ENCODE data around the gene BRCA2. TPM values are rescaled to one million over a fixed set of nuclear protein-coding genes. Genes with fewer than 3 reads are reported as not detected.

Gene BRCA2
- total and polyA plus RNA-seq, 9 of the 15 experiments (the other 6 are each of a cell fraction or from before 2014, with no cell fraction given) = 4.1 to 17.3 (median 5.8) TPM

DNA sequence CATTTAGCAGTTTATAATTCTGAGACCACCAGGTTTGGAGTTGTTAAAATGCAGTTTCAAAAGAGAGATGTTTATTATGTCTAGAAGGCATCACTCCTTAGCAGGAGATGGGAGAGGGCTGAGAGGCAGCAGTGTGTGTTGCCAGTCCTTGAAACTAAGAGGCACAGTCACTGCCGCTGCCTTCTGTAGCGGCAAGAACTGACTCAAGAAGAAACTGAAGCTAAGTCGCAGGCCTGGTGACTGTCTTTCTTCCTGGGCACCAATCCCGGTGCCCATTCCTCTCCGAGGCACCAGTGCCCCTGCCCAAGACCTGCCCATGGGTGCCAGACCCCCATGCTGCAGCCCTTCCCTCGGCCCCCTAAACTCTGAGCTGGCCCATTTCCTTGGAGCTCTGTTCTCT is 92.5 kb downstream of the BRCA2 start (continued):
- TF ChIP-seq, protein P1, sequence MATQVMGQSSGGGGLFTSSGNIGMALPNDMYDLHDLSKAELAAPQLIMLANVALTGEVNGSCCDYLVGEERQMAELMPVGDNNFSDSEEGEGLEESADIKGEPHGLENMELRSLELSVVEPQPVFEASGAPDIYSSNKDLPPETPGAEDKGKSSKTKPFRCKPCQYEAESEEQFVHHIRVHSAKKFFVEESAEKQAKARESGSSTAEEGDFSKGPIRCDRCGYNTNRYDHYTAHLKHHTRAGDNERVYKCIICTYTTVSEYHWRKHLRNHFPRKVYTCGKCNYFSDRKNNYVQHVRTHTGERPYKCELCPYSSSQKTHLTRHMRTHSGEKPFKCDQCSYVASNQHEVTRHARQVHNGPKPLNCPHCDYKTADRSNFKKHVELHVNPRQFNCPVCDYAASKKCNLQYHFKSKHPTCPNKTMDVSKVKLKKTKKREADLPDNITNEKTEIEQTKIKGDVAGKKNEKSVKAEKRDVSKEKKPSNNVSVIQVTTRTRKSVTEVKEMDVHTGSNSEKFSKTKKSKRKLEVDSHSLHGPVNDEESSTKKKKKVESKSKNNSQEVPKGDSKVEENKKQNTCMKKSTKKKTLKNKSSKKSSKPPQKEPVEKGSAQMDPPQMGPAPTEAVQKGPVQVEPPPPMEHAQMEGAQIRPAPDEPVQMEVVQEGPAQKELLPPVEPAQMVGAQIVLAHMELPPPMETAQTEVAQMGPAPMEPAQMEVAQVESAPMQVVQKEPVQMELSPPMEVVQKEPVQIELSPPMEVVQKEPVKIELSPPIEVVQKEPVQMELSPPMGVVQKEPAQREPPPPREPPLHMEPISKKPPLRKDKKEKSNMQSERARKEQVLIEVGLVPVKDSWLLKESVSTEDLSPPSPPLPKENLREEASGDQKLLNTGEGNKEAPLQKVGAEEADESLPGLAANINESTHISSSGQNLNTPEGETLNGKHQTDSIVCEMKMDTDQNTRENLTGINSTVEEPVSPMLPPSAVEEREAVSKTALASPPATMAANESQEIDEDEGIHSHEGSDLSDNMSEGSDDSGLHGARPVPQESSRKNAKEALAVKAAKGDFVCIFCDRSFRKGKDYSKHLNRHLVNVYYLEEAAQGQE (IDR thresholded peaks at IDR 0.05; ENCODE audit: borderline replicate concordance) = no peak
- TF ChIP-seq, protein P1 (CRISPR knock-in tag; IDR thresholded peaks at IDR 0.05; ENCODE audit: low read depth) = no peak
- no peak for TF ChIP-seq ZFP36 (IDR thresholded peaks at IDR 0.05; ENCODE audit: low read depth, low read length, partially characterized antibody)
- no peak for TF ChIP-seq MTA1 (IDR thresholded peaks at IDR 0.05; ENCODE audit: borderline replicate concordance)
- no peak for TF ChIP-seq PURB (CRISPR knock-in tag; IDR thresholded peaks at IDR 0.05; ENCODE audit: low read depth)
- TF ChIP-seq NR1H2 (CRISPR knock-in tag; IDR thresholded peaks at IDR 0.05) = no peak
- TF ChIP-seq POLR2H (tag; IDR thresholded peaks at IDR 0.05; ENCODE audit: low read depth) = no peak
- TF ChIP-seq, protein P2, sequence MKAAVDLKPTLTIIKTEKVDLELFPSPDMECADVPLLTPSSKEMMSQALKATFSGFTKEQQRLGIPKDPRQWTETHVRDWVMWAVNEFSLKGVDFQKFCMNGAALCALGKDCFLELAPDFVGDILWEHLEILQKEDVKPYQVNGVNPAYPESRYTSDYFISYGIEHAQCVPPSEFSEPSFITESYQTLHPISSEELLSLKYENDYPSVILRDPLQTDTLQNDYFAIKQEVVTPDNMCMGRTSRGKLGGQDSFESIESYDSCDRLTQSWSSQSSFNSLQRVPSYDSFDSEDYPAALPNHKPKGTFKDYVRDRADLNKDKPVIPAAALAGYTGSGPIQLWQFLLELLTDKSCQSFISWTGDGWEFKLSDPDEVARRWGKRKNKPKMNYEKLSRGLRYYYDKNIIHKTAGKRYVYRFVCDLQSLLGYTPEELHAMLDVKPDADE (conservative IDR thresholded peaks at IDR 0.05; ENCODE audit: control insufficient read depth, low read depth, low read length) = no peak
- TF ChIP-seq ZNF217 (CRISPR knock-in tag; IDR thresholded peaks at IDR 0.05) = no peak
- TF ChIP-seq HDAC1 (IDR thresholded peaks at IDR 0.05) = no peak
- no peak for TF ChIP-seq ATF3 (IDR thresholded peaks at IDR 0.05)
- TF ChIP-seq ATF3 (CRISPR knock-in tag; conservative IDR thresholded peaks at IDR 0.05) = no peak
- TF ChIP-seq FOXK1 (CRISPR knock-in tag; IDR thresholded peaks at IDR 0.05; ENCODE audit: borderline replicate concordance) = no peak
